ENCODE results near the gene GLYAT.

GLYAT gene

GRCh38 chr11:58726737-58727414, 4.9 kb downstream of the GLYAT start:
- H3K4me1 ChIP-seq (ENCODE audit: insufficient read depth, low read length, poor library complexity, severe bottlenecking) = peaks cover 27% of the 10 kb centered on the region
- no peaks in the 10 kb centered on the region for H3K36me3 ChIP-seq (ENCODE audit: insufficient read depth, low read length)
- H3K27me3 ChIP-seq (ENCODE audit: insufficient read depth, low read length, poor library complexity, severe bottlenecking) = no peaks in the 10 kb centered on the region
- H2AFZ ChIP-seq (ENCODE audit: low read length) = peak overlapping the region; percentile 27
- TF ChIP-seq CTCF (conservative IDR thresholded peaks at IDR 0.05; ENCODE audit: low read length) (no peak), EZH2phosphoT487 (IDR thresholded peaks at IDR 0.05; ENCODE audit: borderline replicate concordance) (no peak)
- no peaks in the 10 kb centered on the region for H4K20me1 ChIP-seq (ENCODE audit: insufficient read depth, low read length, poor library complexity, severe bottlenecking)
- no peaks in the 10 kb centered on the region for H3K9me2 ChIP-seq (replicated peaks; ENCODE audit: low read depth, low read length)
- no peaks in the 10 kb centered on the region for H3K9me3 ChIP-seq (ENCODE audit: insufficient read depth, low read depth, low read length)
- no peaks in the 10 kb centered on the region for H3K79me2 ChIP-seq (ENCODE audit: insufficient read depth, low read length)
- H3K4me2 ChIP-seq (ENCODE audit: low read depth, low read length, poor library complexity, severe bottlenecking) = peak overlapping the region; percentile 39
- H3K9ac ChIP-seq (ENCODE audit: low read depth, low read length, poor library complexity, severe bottlenecking) = peak overlapping the region; percentile 10
- no peaks in the 10 kb centered on the region; the same call in 1 of the 2 replicates for H3F3A ChIP-seq (ENCODE audit: low read depth)
- peak overlapping the region; percentile 1 for H3K4me3 ChIP-seq (ENCODE audit: low read length, poor library complexity, severe bottlenecking)

- H3K9me3 ChIP-seq (ENCODE audit: insufficient read depth, low read depth, low read length) = peaks cover 5% of the 10 kb centered on the region; the same call in 1 of the 2 replicates
- H3K79me2 ChIP-seq (ENCODE audit: insufficient read depth, low read length) = no peaks in the 10 kb centered on the region
- H4K20me1 ChIP-seq (ENCODE audit: insufficient read depth, low read length, poor library complexity, severe bottlenecking) = no peaks in the 10 kb centered on the region
- TF ChIP-seq CTCF (conservative IDR thresholded peaks at IDR 0.05; ENCODE audit: low read length) (no peak), EZH2phosphoT487 (IDR thresholded peaks at IDR 0.05; ENCODE audit: borderline replicate concordance) (no peak)
- H3K4me3 ChIP-seq (ENCODE audit: low read length, poor library complexity, severe bottlenecking) = no peak overlapping the region
- no peak overlapping the region for H2AFZ ChIP-seq (ENCODE audit: low read length)
- no peak overlapping the region for H3K9ac ChIP-seq (ENCODE audit: low read depth, low read length, poor library complexity, severe bottlenecking)
- no peaks in the 10 kb centered on the region for H3F3A ChIP-seq (ENCODE audit: low read depth)
- H3K27me3 ChIP-seq (ENCODE audit: insufficient read depth, low read length, poor library complexity, severe bottlenecking) = no peaks in the 10 kb centered on the region
- H3K4me2 ChIP-seq (ENCODE audit: low read depth, low read length, poor library complexity, severe bottlenecking) = no peak overlapping the region
- no peaks in the 10 kb centered on the region for H3K9me2 ChIP-seq (replicated peaks; ENCODE audit: low read depth, low read length)
- H3K36me3 ChIP-seq (ENCODE audit: insufficient read depth, low read length) = no peaks in the 10 kb centered on the region
- no peaks in the 10 kb centered on the region for H3K4me1 ChIP-seq (ENCODE audit: insufficient read depth, low read length, poor library complexity, severe bottlenecking)
These were observed 12.2 kb downstream of the GLYAT start for GRCh38 chr11:58719406-58720117.

DNA sequence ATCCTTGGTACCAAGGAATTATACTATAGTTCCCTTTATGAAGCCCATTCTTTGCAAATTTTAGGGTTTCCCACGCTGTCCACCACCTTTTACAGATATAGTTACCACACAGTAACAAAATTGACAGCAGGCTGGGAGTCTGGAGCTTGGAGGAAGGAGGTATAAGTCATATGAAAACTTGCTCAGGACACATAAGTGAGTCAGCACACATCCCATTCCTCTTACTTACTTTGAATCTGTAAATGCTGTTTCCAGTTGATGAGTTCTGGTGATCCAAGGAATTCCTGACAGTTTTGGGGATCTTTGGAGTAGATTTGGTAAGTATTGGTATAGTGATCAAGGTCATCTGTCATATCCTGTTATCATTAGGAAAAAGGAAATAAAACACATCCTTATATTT, 19.2 kb downstream of the GLYAT start:
- H3K36me3 ChIP-seq (ENCODE audit: insufficient read depth, low read length) = no peaks in the 10 kb centered on the region
- no peak overlapping the region for H3K4me2 ChIP-seq (ENCODE audit: low read depth, low read length, poor library complexity, severe bottlenecking)
- H3K9me3 ChIP-seq (ENCODE audit: insufficient read depth, low read depth, low read length) = no peaks in the 10 kb centered on the region
- no peaks in the 10 kb centered on the region for H3K4me1 ChIP-seq (ENCODE audit: insufficient read depth, low read length, poor library complexity, severe bottlenecking)
- no peak overlapping the region for H3K9ac ChIP-seq (ENCODE audit: low read depth, low read length, poor library complexity, severe bottlenecking)
- no peaks in the 10 kb centered on the region for H3K9me2 ChIP-seq (replicated peaks; ENCODE audit: low read depth, low read length)
- TF ChIP-seq EZH2phosphoT487 (IDR thresholded peaks at IDR 0.05; ENCODE audit: borderline replicate concordance) (no peak), CTCF (conservative IDR thresholded peaks at IDR 0.05; ENCODE audit: low read length) (no peak)
- H4K20me1 ChIP-seq (ENCODE audit: insufficient read depth, low read length, poor library complexity, severe bottlenecking) = no peaks in the 10 kb centered on the region
- no peak overlapping the region for H2AFZ ChIP-seq (ENCODE audit: low read length)
- no peaks in the 10 kb centered on the region for H3K27me3 ChIP-seq (ENCODE audit: insufficient read depth, low read length, poor library complexity, severe bottlenecking)
- H3K79me2 ChIP-seq (ENCODE audit: insufficient read depth, low read length) = no peaks in the 10 kb centered on the region
- no peak overlapping the region for H3K4me3 ChIP-seq (ENCODE audit: low read length, poor library complexity, severe bottlenecking)
- no peaks in the 10 kb centered on the region for H3F3A ChIP-seq (ENCODE audit: low read depth)
